ENCODE data around the gene ASGR2. TPM values are rescaled to one million over a fixed set of nuclear protein-coding genes. Genes with fewer than 3 reads are reported as not detected.

The ASGR2 gene
- total and polyA plus RNA-seq, 8 donors, result 0.73 to 2.2 (median 1.4) TPM; not detected in 5

- Histone ChIP-seq H3K36me3 (no peaks in the 10 kb centered on the region), H3K4me1 (peaks cover 0 to 7% (median 2%) of the 10 kb centered on the region in 4 donors), H3K9me3 (peaks cover 0 to 6% (median 4%) of the 10 kb centered on the region in 4 donors), H3K27ac (no peak overlapping the region), H3K27me3 (peaks cover 0 to 57% (median 0%) of the 10 kb centered on the region in 3 donors), H3K4me3 (no peak overlapping the region)
- no peak for DNase-seq
- 58 to 73% (median 72%) methylated on average over 8 to 10 of the region's 10 CpGs for WGBS, 5 donors
- intact Hi-C loops (cut with DNase I; ENCODE audit: low total_unique reads), result no loop called here
- TF ChIP-seq EP300 (IDR thresholded peaks at IDR 0.05), result no peak
- no peak for TF ChIP-seq POLR2AphosphoS5 (IDR thresholded peaks at IDR 0.05)
- TF ChIP-seq POLR2A (IDR thresholded peaks at IDR 0.05), result no peak
- no peak for TF ChIP-seq CTCF (IDR thresholded peaks at IDR 0.05)
Observed at GRCh38 chr17:7112510-7113108, 2.0 kb downstream of the ASGR2 start.

- DNase-seq, result peak in 1 of 2 donors; percentile 40
- WGBS, 5 donors, result 42 to 60% (median 49%) methylated on average over 11 to 12 of the region's 12 CpGs
- intact Hi-C loops (cut with DNase I; ENCODE audit: low total_unique reads), result no loop called here
- Histone ChIP-seq H3K9me3 (no peaks in the 10 kb centered on the region), H3K27me3 (peaks cover 0 to 62% (median 0%) of the 10 kb centered on the region in 3 donors), H3K27ac (no peak overlapping the region), H3K4me1 (peaks cover 0 to 7% (median 2%) of the 10 kb centered on the region in 4 donors), H3K4me3 (no peak overlapping the region), H3K36me3 (no peaks in the 10 kb centered on the region)
- no peak for TF ChIP-seq CTCF (IDR thresholded peaks at IDR 0.05)
- no peak for TF ChIP-seq EP300 (IDR thresholded peaks at IDR 0.05)
- no peak for TF ChIP-seq POLR2A (IDR thresholded peaks at IDR 0.05)
- no peak for TF ChIP-seq POLR2AphosphoS5 (IDR thresholded peaks at IDR 0.05)
Observed at GRCh38 chr17:7111784-7112509, 2.7 kb downstream of the ASGR2 start.

- no peaks in the 10 kb centered on the region for H3K9me3 ChIP-seq
- no peaks in the 10 kb centered on the region for H3K36me3 ChIP-seq
- no peak for DNase-seq
- no peak overlapping the region for H3K27ac ChIP-seq
- 58 to 70% (median 62%) methylated on average over 11 of the region's 11 CpGs for WGBS, 5 donors
- intact Hi-C loops (cut with DNase I; ENCODE audit: low total_unique reads), result no loop called here
- H3K4me3 ChIP-seq, result no peak overlapping the region
- H3K27me3 ChIP-seq, result peaks cover 0 to 68% (median 0%) of the 10 kb centered on the region in 3 donors
- peaks cover 0 to 7% (median 2%) of the 10 kb centered on the region in 4 donors for H3K4me1 ChIP-seq
- TF ChIP-seq EP300 (IDR thresholded peaks at IDR 0.05), result no peak
- no peak for TF ChIP-seq CTCF (IDR thresholded peaks at IDR 0.05)
- no peak for TF ChIP-seq POLR2A (IDR thresholded peaks at IDR 0.05)
- no peak for TF ChIP-seq POLR2AphosphoS5 (IDR thresholded peaks at IDR 0.05)
Observed at GRCh38 chr17:7110617-7111306, 3.9 kb downstream of the ASGR2 start.

Measured in stomach (tissue), 9 donors.